GM12872 (cell line): Measurements from ENCODE around the gene RCOR3.

Experiments
- CTCF ChIP-seq: IDR thresholded peaks from 3 replicates; pipeline ENCODE4 v1.5.1; 2011; ENCODE audit warnings: low read depth, mild to moderate bottlenecking, low read length, moderate library complexity; ENCODE audit not compliant: insufficient read depth

RCOR3 gene

GRCh38 chr1:211258756-211259637, at the start of gene RCOR3:
TSS of gene RCOR3 (plus strand) at chr1:211259366. CDS start at chr1:211259561, 195 bp downstream.
- TF ChIP-seq CTCF, result peak; percentile 71

GRCh38 chr1:211210052-211210451, 49.1 kb upstream of the RCOR3 start:
- no peak for TF ChIP-seq CTCF

- no peak for TF ChIP-seq CTCF
These were observed 48.2 kb upstream of the RCOR3 start for GRCh38 chr1:211210965-211211364.

DNA sequence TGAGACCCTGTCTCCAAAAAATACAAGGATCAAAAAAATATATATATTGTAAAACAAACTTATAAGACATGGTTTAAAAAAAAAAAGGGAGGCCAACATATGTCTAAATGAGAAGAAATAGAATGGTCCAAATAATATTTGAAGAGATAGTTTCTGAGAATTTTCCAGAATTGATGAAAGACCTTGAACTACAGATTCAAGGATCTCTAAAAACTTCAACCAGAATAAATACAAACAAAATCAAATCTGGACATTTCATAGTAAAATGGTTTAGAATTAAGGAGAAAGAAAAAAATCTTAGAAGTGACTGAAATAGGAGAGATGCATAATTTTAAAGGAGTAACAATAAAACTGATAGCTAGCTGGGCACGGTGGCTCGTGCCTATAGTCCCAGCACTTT, 45.5 kb upstream of the RCOR3 start:
- TF ChIP-seq CTCF, result no peak

- TF ChIP-seq CTCF, result no peak
These were observed 43.6 kb upstream of the RCOR3 start for GRCh38 chr1:211215577-211215976.

DNA sequence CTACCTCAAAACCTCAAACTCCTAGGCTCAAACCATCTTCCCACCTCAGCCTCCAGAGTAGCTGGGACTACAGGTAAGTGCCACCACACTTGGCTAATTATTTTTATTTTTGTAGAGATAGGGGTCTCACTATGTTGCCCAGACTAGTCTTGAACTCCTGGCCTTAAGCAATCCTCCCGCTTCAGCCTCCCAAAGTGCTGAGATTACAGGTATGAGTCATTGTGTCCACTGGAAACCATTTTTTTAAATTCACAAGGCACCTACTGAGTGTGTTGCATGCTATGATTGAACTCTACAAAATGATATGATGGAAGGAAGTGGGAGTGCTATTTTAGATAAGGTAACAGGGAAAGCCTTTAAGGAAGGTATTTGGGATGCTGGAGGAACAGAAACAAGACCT, 41.8 kb upstream of the RCOR3 start:
- TF ChIP-seq CTCF, result no peak

GRCh38 chr1:211229365-211229759, 29.8 kb upstream of the RCOR3 start:
- no peak for TF ChIP-seq CTCF

GRCh38 chr1:211231873-211232272, 27.3 kb upstream of the RCOR3 start:
- TF ChIP-seq CTCF, result no peak
